ENCODE results near the gene OXA1L. TPM values are rescaled to one million over a fixed set of nuclear protein-coding genes. Genes with fewer than 3 reads are reported as not detected.

Gene OXA1L
- total RNA-seq, 1 experiment from 2014 or later, result 146 TPM

GRCh38 chr14:22820731-22821130 is 54.2 kb downstream of the OXA1L start:
- no TSS peak for BruUV-seq (replicated peaks)
- Histone ChIP-seq H3K4me3 (replicated peaks in 1 of 2; ENCODE audit: low read depth in 1 of 2, low read length in 2 of 2) (no peak overlapping the region), H3K36me3 (ENCODE audit: control insufficient read depth in 1 of 2, insufficient read depth in 2 of 2, low read length in 2 of 2) (no peaks in the 10 kb centered on the region), H3K4me1 (ENCODE audit: control insufficient read depth in 1 of 2, insufficient read depth in 2 of 2, low read length in 2 of 2) (peaks cover 7 to 35% of the 10 kb centered on the region in 2 experiments), H4K20me1 (ENCODE audit: insufficient read depth) (no peaks in the 10 kb centered on the region), H3K9ac (ENCODE audit: low read length) (no peak overlapping the region), H3K79me2 (ENCODE audit: insufficient read depth, low read length) (no peaks in the 10 kb centered on the region), H3K27me3 (ENCODE audit: insufficient read depth, low read length) (no peaks in the 10 kb centered on the region), H3K4me2 (ENCODE audit: low read length) (no peak overlapping the region), H3K9me2 (ENCODE audit: insufficient read depth) (no peaks in the 10 kb centered on the region), H3K27ac (ENCODE audit: low read depth, low read length) (no peak overlapping the region), H3K9me3 (ENCODE audit: control insufficient read depth in 1 of 2, insufficient read depth in 1 of 2, low read depth in 1 of 2, low read length in 2 of 2) (no peaks in the 10 kb centered on the region), H2AFZ (ENCODE audit: low read depth, low read length, poor library complexity, severe bottlenecking) (no peak overlapping the region)
- ChIA-PET CTCF (no interaction called here), POLR2A (no interaction called here), RAD21 (ENCODE audit: low non-redundant PET in 1 of 2, low total read pairs in 2 of 2, uncharacterized antibody in 2 of 2, unreplicated experiment in 2 of 2) (interaction anchor here in 1 of 2 experiments (1.1 kb wide), 1 partner anchor 9 kb away, joined by 4 read pairs; no protein-coding TSS in a partner anchor)
- DNase-seq (ENCODE audit: low read depth, low spot score) (no peak), ATAC-seq (no peak)
- intact Hi-C loops (cut with micrococcal nuclease), result no loop called here
- TF ChIP-seq, protein P1, sequence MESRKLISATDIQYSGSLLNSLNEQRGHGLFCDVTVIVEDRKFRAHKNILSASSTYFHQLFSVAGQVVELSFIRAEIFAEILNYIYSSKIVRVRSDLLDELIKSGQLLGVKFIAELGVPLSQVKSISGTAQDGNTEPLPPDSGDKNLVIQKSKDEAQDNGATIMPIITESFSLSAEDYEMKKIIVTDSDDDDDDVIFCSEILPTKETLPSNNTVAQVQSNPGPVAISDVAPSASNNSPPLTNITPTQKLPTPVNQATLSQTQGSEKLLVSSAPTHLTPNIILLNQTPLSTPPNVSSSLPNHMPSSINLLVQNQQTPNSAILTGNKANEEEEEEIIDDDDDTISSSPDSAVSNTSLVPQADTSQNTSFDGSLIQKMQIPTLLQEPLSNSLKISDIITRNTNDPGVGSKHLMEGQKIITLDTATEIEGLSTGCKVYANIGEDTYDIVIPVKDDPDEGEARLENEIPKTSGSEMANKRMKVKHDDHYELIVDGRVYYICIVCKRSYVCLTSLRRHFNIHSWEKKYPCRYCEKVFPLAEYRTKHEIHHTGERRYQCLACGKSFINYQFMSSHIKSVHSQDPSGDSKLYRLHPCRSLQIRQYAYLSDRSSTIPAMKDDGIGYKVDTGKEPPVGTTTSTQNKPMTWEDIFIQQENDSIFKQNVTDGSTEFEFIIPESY (IDR thresholded peaks at IDR 0.05; ENCODE audit: extremely low read depth, insufficient replicate concordance, low read length), result no peak
- no peak for TF ChIP-seq CEBPB (IDR thresholded peaks at IDR 0.05; ENCODE audit: low read depth)
- no peak for TF ChIP-seq CTCF (IDR thresholded peaks at IDR 0.05 in 2 of 3, conservative IDR thresholded peaks at IDR 0.05 in 1 of 3; ENCODE audit: borderline replicate concordance in 1 of 3, insufficient read depth in 1 of 3, low read depth in 2 of 3, low read length in 2 of 3)
- no peak for TF ChIP-seq ATF3 (IDR thresholded peaks at IDR 0.05)
- TF ChIP-seq JUND (IDR thresholded peaks at IDR 0.05), result no peak
- no peak for TF ChIP-seq POLR2AphosphoS5 (IDR thresholded peaks at IDR 0.05; ENCODE audit: low read depth, low read length)
- TF ChIP-seq, protein P2, sequence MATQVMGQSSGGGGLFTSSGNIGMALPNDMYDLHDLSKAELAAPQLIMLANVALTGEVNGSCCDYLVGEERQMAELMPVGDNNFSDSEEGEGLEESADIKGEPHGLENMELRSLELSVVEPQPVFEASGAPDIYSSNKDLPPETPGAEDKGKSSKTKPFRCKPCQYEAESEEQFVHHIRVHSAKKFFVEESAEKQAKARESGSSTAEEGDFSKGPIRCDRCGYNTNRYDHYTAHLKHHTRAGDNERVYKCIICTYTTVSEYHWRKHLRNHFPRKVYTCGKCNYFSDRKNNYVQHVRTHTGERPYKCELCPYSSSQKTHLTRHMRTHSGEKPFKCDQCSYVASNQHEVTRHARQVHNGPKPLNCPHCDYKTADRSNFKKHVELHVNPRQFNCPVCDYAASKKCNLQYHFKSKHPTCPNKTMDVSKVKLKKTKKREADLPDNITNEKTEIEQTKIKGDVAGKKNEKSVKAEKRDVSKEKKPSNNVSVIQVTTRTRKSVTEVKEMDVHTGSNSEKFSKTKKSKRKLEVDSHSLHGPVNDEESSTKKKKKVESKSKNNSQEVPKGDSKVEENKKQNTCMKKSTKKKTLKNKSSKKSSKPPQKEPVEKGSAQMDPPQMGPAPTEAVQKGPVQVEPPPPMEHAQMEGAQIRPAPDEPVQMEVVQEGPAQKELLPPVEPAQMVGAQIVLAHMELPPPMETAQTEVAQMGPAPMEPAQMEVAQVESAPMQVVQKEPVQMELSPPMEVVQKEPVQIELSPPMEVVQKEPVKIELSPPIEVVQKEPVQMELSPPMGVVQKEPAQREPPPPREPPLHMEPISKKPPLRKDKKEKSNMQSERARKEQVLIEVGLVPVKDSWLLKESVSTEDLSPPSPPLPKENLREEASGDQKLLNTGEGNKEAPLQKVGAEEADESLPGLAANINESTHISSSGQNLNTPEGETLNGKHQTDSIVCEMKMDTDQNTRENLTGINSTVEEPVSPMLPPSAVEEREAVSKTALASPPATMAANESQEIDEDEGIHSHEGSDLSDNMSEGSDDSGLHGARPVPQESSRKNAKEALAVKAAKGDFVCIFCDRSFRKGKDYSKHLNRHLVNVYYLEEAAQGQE (IDR thresholded peaks at IDR 0.05; ENCODE audit: low read depth), result no peak
- TF ChIP-seq TCF7L2 (IDR thresholded peaks at IDR 0.05; ENCODE audit: borderline replicate concordance, extremely low read depth, insufficient read depth, insufficient read length), result no peak
- TF ChIP-seq FOSL1 (IDR thresholded peaks at IDR 0.05; ENCODE audit: low read depth), result no peak
- TF ChIP-seq YY1 (IDR thresholded peaks at IDR 0.05; ENCODE audit: extremely low read depth, insufficient replicate concordance, low read depth, low read length), result no peak
- TF ChIP-seq CBX3 (IDR thresholded peaks at IDR 0.05; ENCODE audit: low read depth), result no peak
- no peak for TF ChIP-seq SIN3A (IDR thresholded peaks at IDR 0.05; ENCODE audit: low read depth)
- TF ChIP-seq ZFX (IDR thresholded peaks at IDR 0.05), result no peak
- TF ChIP-seq ZNF274 (IDR thresholded peaks at IDR 0.05; ENCODE audit: low read depth, low read length), result no peak
- no peak for TF ChIP-seq EZH2 (IDR thresholded peaks at IDR 0.05)
- no peak for TF ChIP-seq ELF1 (IDR thresholded peaks at IDR 0.05; ENCODE audit: borderline replicate concordance, low read depth)
- no peak for TF ChIP-seq POLR2A (IDR thresholded peaks at IDR 0.05; ENCODE audit: borderline replicate concordance, extremely low read depth, insufficient read depth, insufficient read length)
- TF ChIP-seq EGR1 (IDR thresholded peaks at IDR 0.05; ENCODE audit: low read depth), result no peak
- TF ChIP-seq, protein P3, sequence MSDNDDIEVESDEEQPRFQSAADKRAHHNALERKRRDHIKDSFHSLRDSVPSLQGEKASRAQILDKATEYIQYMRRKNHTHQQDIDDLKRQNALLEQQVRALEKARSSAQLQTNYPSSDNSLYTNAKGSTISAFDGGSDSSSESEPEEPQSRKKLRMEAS (IDR thresholded peaks at IDR 0.05), result no peak
- TF ChIP-seq EZH2phosphoT487 (IDR thresholded peaks at IDR 0.05; ENCODE audit: borderline replicate concordance), result no peak
